PC-9 (cell line): ENCODE data around the gene SYNGR1.

ENCODE experiments used
- CTCF ChIP-seq: fragments of 200-600 bp; sonication (generic); conservative IDR thresholded peaks from 2 replicates; pipeline ENCODE4 v1.6.1; 2017; ENCODE audit warnings: mixed run types, antibody characterized with exemption, mild to moderate bottlenecking, moderate library complexity
- EZH2 ChIP-seq: fragments of 200-600 bp; sonication (generic); IDR thresholded peaks from 2 replicates; pipeline ENCODE4 v1.8.0; 2017; ENCODE audit warnings: antibody characterized with exemption, low read depth

DNA sequence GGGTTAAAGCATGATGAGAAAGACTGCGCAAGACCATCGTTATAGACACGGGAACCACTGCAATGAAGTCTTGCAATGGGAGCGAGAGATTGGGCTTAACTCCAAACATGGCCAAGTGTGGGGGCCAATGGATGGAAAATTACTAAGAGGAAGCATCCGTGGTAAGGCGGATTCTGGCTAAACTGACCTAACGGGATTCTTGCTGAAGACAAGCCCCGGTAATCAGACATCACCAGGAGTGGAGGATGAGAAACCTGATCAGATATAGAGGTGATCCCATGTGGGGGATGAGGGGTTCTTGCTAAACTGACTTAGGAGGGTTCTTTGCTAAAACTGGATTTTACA lies 5.8 kb upstream of the SYNGR1 start:
- TF ChIP-seq CTCF (no peak), EZH2 (no peak)
